ENCODE data around the gene SLC41A1.

- TF ChIP-seq EZH2phosphoT487 (IDR thresholded peaks at IDR 0.05; ENCODE audit: borderline replicate concordance): no peak
- TF ChIP-seq CTCF (conservative IDR thresholded peaks at IDR 0.05; ENCODE audit: low read length): no peak
Measured at GRCh38 chr1:205777994-205778393, 35.0 kb downstream of the SLC41A1 start.

Data from Loucy (cell line).